ENCODE data around the gene GTF3C1.
"Not testable (repeated sequence)": the region's sequence is repeated elsewhere in the genome, so short reads cannot be mapped to it uniquely, and the experiment has no call there.

Gene GTF3C1
- total RNA-seq, result 195 to 241 (median 210) reads per million in 4 experiments

GRCh38 chr16:27549746-27550581 lies at the start of gene GTF3C1, which contains the start of gene KATNIP:
Gene GTF3C1 (minus strand): TSS chr16:27549913. CDS start chr16:27549890, 23 bp downstream.
Gene KATNIP (plus strand): TSS chr16:27550144. CDS start chr16:27550171, 27 bp downstream.
- DNase-seq, result peak; percentile 100

- no peak for DNase-seq
Observed at GRCh38 chr16:27598931-27599565, 49.3 kb upstream of the GTF3C1 start.

DNA sequence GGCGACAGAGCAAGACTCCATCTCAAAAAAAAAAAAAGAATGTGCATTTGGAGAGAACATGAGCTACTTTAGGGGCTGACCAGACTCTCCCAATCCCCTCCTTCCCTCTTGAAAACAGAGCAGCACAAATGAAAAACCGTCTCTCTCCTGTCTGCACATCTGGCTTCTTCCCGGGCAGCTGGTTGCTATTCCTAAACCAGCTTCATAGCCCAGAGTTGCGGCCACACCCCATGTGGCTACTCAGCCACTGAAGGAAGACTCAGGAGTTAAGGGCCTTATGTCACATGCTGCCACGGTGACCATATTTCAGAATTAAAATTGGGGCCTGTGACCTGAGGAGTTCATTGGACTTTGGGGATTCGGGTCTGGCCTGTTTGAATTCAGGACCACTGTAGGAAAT lies 48.5 kb upstream of the GTF3C1 start:
- DNase-seq, result no peak

DNA sequence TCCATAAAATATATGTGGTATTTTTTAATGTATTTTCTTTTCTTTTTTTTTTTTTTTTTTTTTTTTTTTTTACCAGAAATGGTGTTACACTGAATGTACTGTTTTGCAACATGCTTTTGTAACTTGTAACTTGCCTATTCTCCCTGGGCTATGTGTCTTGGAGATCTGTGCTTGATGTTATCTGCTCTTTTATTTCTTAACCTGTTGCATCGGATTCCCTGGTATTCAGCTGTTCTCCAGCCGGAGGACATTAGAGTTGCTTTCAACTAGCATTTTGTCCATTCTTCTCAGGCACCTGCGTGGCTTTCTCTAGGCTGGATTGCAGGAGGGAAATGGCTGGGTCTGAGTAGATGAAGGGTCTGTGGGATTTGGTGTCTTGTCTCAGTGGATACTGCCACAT lies 47.6 kb upstream of the GTF3C1 start:
- no peak for DNase-seq

DNA sequence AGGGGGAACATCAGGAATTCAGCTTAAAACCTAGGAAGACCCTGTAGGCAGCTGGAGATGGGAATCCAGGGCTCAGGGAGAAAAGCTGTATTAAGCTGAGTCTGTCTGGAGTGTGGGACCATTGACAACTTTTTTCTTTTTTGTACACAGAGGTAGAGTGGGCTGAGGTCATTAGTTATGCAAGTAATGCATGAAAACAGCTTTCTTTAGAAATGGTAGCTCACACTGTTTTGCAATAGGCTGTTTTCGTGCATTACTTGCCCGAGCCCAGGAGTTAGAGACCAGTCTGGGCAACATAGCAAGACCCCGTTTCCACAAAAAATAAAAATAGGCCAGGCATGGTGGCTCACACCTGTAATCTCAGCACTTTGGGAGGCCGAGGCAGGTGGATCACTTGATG lies 46.7 kb upstream of the GTF3C1 start:
- DNase-seq, result no peak

DNA sequence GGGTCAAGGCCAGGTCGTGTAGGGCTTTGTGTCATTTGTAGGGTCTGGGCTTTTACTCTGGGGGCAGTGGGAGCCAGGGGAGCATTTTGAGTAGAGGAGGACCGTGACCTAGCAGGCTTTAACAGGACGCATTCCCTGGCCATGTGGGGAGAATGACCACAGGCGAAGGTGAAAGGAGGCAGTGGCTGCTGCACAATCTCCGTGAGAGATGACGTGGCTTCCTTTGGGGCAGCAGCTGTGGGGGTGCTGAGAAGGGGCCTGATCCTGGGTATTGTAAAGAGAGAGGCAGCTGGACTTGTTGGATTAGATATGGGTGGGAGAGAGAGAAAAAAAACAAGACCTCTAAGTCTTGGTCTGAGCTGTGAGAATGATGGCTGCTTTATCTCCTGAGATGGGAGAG lies 46.3 kb upstream of the GTF3C1 start:
- DNase-seq, result no peak

- DNase-seq, result no peak
Observed at GRCh38 chr16:27595475-27595874, 45.8 kb upstream of the GTF3C1 start.

- DNase-seq, result no peak
Observed at GRCh38 chr16:27591837-27592236, 42.1 kb upstream of the GTF3C1 start.

DNA sequence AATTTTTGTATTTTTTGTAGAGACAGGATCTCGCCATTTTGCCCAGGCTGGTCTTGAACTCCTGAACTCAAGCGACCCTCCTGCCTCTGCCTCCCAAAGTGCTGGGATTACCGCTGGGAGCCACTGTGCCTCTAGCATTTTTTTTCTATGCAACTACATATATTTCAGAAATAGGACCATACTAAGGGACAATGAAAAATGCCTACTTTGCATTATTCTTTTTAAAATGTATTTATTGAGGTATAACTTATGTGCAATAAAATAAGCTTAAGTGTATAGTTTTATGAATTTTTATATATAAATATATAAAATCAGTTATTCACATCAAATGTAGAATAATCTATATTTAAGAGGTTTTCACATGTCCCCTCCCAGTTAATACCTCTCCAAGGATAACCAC lies 38.3 kb upstream of the GTF3C1 start:
- no peak for DNase-seq

DNA sequence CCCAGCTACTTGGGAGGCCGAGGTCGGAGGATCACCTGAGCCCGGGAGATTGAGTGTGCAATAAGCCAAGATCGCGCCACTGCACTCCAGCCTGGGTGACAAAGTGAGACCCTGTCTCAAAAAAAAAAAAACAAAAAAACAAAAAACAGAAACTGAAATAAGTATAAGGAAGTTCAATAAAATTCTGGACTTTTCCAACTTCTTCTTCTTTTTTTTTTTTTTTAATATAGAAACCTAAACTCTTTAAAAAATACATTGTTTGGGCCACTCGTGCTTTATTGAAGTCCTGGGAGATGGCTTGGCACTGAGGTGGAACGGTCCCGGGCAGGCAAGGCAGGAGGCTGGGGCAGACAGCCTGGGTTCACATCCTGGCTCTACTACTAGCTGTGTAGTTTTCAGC lies 37.0 kb upstream of the GTF3C1 start:
- DNase-seq, result no peak

- DNase-seq, result no peak
Observed at GRCh38 chr16:27585200-27585599, 35.5 kb upstream of the GTF3C1 start.

DNA sequence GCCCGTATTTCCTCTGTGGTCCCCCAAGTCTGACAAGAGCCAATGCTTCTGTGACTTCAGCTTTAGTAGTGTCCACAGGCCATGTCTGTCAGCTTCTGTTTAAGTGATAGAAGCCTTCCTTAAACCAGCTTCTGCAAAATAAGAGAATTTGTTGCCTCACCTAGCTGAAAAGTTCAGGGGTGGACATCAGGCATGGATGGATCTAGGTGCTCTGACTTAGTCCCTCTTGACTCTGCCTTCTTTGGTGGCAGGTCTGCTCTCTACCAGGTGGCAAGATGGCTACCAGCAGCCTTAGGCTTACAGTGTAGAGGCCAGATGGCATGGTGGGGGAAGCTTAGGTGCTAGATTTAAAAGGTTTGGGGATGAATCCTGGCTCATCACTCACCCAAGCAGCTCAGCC lies 33.9 kb upstream of the GTF3C1 start:
- no peak for DNase-seq

- no peak for DNase-seq
Observed at GRCh38 chr16:27582883-27583282, 33.2 kb upstream of the GTF3C1 start.

DNA sequence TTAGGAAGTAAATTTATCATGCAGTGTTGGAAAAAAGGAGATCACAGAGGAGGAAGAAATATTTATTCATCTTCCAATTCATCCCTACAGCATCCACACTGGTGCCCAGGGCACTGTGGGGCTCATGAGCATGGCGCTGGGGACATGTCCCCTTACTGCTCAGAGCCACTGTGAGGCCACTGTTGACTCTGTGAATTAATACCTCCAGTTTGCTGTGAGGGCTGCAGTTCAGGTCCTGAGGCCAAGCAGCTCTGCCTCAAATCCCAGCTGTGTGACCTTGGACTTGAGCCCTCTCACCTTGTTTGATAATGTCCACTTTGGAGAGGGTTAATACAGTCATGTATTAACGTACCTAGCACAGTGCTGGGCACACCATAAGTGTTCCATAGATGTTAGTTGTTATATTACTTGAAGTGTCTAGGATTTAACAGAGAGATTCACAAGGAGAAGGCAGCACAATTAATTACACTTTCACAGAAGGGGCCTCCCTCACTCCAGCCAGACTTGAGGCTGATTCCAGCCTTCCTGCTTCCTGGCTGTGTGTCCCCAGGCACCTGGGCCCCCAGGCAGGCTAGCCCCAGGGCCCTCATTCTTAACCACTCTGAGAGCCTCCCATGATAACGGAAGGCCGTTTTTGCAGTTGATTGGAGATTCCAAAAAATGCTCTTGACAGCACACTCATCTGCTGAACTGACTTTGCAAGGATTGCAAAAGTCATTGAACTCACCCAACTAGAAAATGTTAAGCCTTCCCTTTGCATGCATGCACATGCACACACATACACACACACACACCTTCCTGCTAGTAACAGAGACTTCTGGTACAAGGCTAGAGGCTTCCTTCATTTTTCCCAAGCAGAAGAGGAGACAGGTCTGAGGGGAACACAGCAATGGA lies 29.6 kb upstream of the GTF3C1 start:
- no peak for DNase-seq

GRCh38 chr16:27576729-27577128 lies 27.0 kb upstream of the GTF3C1 start:
- no peak for DNase-seq

GRCh38 chr16:27572711-27573110 lies 23.0 kb upstream of the GTF3C1 start:
- DNase-seq, result no peak

- no peak for DNase-seq
Observed at GRCh38 chr16:27571433-27572326, 22.0 kb upstream of the GTF3C1 start.

- DNase-seq, result not testable (repeated sequence)
Observed at GRCh38 chr16:27570986-27571385, 21.3 kb upstream of the GTF3C1 start.

GRCh38 chr16:27568077-27568476 lies 18.4 kb upstream of the GTF3C1 start:
- DNase-seq, result no peak

DNA sequence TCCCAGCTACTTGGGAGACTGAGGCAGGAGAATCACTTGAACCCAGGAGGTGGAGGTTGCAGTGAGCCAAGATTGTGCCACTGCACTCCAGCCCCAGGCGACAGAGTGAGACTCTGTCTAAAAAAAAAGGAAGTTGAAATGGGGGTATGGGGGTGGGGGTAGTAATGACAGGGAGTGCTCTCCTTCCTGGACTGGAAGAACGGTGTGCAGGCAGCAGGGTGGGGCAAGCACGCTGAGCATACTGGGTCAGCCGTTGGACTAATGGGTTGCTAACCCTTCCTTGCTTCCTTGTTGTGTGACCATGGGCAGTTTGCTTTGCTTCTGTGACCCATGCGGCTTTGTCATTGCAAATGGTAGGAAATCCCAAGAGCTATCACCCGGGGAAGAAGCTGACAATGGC lies 16.7 kb upstream of the GTF3C1 start:
- no peak for DNase-seq

DNA sequence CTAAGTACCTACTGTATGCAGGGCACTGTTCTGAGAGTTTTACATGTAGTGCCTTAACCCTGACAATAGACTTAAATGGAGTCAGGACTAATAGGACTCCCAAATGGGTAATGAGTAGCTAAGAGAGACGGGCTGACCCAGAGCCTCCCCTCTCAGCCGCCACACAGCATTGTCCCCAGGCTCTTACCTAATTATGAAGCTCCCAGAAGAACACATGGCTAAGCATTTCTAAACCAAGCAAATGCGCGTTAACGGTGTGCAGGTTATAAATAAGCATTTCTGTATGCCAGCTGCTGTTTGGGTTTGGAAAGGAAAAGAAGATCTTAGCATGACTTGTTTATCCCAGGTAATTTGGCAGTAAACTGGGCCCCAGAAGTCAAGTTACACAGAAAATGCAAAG lies 14.5 kb upstream of the GTF3C1 start:
- no peak for DNase-seq

- no peak for DNase-seq
Observed at GRCh38 chr16:27561216-27561615, 11.5 kb upstream of the GTF3C1 start.
